Measurements from ENCODE around the gene ACSM6.

The ACSM6 gene

DNA sequence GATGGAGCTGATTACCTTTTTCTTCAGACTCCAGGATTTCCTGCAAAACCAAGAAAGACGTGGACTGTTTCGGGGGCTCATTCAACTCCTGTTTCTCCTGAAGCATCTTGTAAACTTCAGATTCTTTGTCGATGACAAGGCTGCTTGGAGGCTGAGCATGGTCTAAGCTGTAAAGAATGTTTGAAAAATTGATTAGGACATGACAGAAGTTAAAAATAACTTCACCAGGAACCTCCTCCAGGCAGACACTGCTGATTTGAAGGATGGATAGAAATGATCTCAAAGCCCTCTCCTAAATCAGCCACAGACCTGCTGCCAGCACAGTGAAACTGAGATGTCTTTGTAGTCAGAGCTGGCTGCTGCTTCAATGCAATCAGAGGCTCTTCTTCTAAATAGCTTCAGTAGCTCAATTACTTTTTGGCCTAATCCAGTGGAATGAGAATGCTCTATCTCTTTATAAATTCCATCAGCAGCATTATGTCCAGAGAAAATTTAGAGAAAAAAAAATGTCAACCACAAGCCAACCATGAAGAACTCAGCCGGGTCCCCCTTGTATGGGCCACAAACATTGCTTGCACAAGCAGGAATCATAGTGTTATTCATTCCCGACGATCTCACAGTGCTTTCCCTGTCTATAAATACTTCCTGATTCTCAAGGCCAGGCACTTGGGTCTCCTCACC lies 53.3 kb downstream of the ACSM6 start:
- DNase-seq = no peak

DNA sequence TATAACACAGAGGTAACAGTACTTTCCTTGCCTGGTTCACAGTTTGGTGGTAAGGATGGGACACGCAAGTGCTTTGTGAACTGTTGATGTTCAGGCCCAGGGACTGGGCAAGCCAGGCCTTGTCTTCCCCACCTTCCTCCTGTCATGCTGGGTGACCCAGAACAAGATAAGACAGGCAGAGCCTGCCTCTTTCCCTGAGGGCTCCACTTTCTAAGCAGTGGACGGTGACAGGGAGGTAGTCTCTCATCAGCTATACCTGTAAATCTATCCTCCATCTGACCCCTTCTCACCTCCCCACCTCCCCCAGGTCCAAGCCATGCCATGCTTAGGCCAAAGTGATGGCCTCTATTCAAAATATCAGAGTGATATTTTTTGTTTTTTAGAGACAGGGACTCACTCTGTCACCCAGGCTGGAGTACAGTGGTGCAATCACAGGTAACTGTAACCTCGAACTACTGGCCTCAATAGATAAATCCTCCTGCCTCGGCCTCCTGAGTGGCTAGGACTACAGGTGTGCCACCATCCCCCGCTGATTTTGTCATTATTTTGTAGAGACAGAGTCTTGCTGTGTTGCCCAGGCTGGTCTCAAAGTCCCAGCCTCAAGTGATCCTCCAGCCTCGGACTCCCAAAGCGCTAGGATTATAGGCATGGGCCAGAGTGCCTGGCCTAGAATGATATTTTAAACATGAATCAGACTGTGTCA lies 54.0 kb downstream of the ACSM6 start:
- DNase-seq = no peak

DNA sequence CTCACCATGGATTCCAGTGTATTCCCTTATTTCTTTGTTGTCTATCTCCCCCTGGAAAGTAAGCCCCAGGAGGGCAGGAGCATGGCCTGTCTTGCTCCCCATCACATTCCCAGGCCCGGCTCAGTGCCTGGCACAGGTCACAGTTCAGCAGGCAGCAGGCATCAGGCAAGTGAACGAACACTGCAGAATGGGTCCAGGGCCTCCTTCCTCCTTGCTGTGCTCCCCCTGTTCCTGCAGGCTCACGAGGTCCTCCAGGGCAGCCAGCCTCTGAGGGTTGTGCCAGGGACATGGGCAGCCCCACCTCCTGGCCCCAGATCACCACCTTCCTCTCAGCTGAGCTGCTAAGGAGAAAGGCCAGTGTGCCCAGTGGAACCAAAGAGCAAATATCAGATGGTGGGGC lies 55.0 kb downstream of the ACSM6 start:
- no peak for DNase-seq

DNA sequence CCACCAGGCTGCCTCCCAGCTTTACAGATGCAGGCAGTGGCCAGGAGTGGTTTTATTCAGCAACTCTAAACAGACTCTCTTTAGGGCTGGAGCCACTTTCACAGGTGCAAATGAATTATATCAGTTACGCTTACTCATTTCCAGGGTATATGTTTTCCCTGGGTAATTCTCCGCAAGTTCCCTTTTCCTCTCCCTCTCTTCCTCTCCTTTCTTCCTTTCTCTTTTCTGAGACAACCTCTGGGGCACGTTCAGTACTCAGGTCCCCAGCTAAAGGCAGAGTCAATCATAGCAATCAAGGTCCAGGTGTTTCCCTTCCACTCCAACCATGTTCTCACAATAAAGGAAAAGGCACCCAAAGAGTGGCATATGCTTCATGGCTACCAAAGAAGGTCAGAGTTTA lies 55.4 kb downstream of the ACSM6 start:
- DNase-seq = no peak

DNA sequence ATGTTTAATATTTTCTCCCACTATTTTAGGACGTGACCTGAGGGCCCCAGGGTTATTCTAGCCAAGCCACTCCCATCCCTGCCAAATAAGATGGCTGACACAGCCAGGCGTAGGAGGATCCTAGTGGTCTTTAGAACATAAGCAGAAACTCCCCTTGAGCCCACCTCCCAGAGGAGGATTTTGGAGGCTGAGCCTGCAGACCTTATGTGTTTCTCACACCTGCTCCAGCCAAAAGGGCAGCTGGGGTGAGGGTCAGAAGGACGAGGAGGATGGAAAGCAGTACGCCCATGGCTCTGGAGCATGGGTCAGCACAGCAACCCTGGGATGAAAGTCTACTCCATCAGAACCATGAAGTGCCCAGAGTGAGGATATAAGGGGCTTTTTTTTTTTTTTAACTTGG lies 56.8 kb downstream of the ACSM6 start:
- no peak for DNase-seq

GRCh38 chr10:95253007-95253406 lies 59.0 kb downstream of the ACSM6 start:
- no peak for DNase-seq

GRCh38 chr10:95253686-95254085 lies 59.6 kb downstream of the ACSM6 start:
- DNase-seq = no peak

DNA sequence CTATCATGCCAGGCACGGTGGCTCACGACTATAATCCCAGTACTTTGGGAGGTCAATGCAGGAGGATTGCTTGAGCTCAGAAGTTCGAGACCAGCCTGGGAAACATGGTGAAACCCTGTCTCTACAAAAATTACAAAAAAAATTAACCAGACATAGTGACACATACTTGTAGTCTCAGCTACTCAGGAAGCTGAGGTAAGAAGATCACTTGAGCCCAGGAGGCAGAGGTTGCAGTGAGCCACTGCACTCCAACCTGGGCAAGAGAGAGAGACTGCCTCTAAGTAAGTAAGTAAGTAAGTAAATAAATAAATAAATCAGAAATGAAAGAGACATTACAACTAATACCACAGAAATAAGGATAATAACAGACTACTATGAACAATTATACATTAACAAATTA lies 60.6 kb downstream of the ACSM6 start:
- no peak for DNase-seq

- DNase-seq = no peak
Measured at GRCh38 chr10:95256268-95256667, 62.2 kb downstream of the ACSM6 start.

- DNase-seq = no peak
Measured at GRCh38 chr10:95257849-95258248, 63.8 kb downstream of the ACSM6 start.

DNA sequence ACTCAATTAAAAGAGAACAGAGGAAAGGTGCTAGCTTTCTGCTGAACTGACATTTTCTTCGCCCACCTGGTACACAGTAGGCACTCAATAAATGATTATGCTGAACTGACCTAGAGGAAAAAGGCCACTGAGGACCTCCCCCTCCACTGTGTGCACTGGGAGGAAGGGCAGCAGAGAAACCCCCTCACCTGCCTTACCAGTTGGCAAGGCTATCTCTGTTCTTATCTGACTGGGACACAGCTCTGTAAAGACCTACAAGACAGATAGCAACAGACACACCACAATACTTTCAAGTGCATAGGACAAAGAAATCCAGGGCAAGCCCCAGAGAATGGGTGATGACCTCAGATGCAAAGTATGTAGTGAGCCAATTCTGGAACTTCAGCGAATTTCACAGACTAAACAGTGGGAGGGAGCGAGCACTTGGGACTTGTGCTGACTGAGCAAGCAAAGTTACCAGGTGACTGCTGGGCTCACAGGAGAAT lies 66.4 kb downstream of the ACSM6 start:
- DNase-seq = no peak

- no peak for DNase-seq
Measured at GRCh38 chr10:95260909-95261552, 67.0 kb downstream of the ACSM6 start.

- no peak for DNase-seq
Measured at GRCh38 chr10:95261926-95262325, 67.9 kb downstream of the ACSM6 start.

DNA sequence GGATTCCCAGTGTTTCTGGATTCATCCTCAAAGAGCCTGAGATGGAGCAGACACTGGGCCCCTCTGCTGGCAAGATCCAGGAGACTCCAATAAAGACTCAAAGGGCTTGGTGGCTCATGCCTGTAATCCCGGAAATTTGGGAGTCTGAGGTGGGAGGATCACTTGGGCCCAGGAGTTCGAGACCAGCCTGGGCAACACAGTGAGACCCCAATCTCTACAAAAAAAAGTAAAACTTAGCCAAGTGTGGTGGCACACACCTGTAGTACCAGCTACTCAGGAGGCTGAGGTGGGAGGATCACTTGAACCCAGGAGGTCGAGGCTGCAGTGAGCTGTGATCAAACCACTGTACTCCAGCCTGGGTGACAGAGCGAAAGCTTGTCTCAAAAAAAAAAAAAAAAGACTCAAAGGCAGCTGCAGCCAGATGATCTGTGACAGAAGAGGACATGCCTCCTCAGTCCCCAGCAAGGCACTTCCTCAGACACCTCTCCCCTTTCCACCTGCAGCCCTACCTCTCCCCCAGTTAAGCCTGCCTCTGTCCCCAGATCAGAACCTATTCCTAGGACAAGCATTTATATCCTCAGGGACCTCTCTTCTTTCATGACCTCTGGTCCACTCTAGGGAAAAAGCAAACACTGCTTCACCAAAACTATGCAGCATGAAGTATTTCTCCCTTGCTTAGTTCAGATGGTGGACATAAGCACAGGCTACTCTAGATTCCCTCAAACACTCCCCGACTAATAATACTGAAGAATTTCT lies 68.9 kb downstream of the ACSM6 start:
- no peak for DNase-seq

- no peak for DNase-seq
Measured at GRCh38 chr10:95263864-95264226, 69.8 kb downstream of the ACSM6 start.

GRCh38 chr10:95264227-95265051 lies 70.4 kb downstream of the ACSM6 start:
- DNase-seq = peak; percentile 34

DNA sequence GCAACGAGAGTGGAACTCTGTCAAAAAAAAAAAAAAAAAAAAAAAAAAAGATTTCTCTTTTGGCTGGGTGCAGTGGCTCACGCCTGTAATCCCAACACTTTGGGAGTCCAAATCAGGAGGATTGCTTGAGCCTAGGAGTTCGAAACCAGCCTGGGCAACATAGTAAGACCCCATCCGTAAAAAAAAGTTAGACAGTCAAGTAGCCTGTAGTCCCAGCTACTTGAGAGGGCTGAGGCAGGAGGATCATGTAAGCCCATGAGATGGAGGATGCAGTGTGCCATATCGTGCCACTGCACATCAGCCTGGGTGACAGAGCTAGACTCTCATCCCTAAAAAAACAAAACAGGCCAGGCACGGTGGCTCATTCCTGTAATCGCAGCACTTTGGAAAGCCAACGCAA lies 71.5 kb downstream of the ACSM6 start:
- no peak for DNase-seq

- peak; percentile 19 for DNase-seq
Measured at GRCh38 chr10:95266674-95267095, 72.6 kb downstream of the ACSM6 start.

DNA sequence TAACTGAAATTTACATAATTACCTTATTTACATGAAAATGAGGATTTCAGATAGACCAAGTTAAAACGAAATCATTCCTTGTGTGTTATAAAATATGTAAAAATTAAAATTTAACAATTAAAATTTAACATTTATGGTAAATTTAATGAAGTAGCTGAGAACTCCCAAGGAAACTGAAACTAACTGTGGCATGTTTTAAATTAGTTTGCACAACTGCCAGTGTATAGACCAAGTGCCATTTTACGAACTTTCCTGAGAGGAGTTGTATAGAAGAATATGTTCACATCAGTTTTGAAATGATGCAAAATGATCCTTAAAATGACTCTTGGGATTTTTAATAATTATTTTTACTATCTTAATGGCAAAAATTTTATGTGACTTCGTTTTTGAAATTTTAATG lies 73.2 kb downstream of the ACSM6 start:
- DNase-seq = no peak

DNA sequence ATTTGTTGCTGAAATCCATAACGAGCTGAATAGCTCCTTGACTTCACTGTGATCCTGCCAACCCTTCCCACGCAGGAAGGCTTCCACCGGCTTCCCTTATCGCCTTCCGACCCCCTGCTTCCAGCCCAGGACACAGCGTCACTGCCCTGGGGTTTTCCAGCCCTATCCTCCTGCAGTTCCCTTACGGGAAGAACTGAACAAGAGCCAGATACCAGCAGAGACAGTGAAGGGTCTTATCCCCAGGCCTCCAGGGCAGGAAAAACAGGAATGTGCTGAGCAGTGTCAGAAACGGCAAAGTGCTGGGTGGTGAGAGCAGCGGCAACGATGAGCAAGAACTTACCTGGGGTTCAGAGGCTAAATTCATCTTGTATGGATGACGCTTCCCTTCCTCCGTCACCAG lies 74.4 kb downstream of the ACSM6 start:
- no peak for DNase-seq

GRCh38 chr10:95273393-95274312 lies 79.6 kb downstream of the ACSM6 start:
- no peak for DNase-seq
